ENCODE measurements around the gene STPG4.

STPG4 gene

GRCh38 chr2:47083886-47084687 is 71.0 kb downstream of the STPG4 start:
- H3K4me3 ChIP-seq (ENCODE audit: low read depth, low read length) = no peak overlapping the region
- DNase-seq (ENCODE audit: low read depth, low spot score) = no peak
- ChIA-PET POLR2A (no interaction called here), CTCF (interaction anchor here (0.9 to 1.1 kb wide), 2 partner anchors 11 to 239 kb away, joined by 4 read pairs; no protein-coding TSS in a partner anchor)
- TF ChIP-seq CTCF (IDR thresholded peaks at IDR 0.05; ENCODE audit: insufficient read depth, low read length, missing control alignments) = no peak

- ChIA-PET CTCF (interaction anchor here (0.9 to 1.1 kb wide), 2 partner anchors 11 to 240 kb away, joined by 4 read pairs; no protein-coding TSS in a partner anchor), POLR2A (no interaction called here)
- TF ChIP-seq CTCF (IDR thresholded peaks at IDR 0.05; ENCODE audit: insufficient read depth, low read length, missing control alignments) = no peak
- H3K4me3 ChIP-seq (ENCODE audit: low read depth, low read length) = no peak overlapping the region
- DNase-seq (ENCODE audit: low read depth, low spot score) = no peak
These were observed 71.6 kb downstream of the STPG4 start for GRCh38 chr2:47083485-47083884.

GRCh38 chr2:47083005-47083404 is 72.1 kb downstream of the STPG4 start:
- CTCF ChIA-PET = no interaction called here
- H3K4me3 ChIP-seq (ENCODE audit: low read depth, low read length) = no peak overlapping the region
- DNase-seq (ENCODE audit: low read depth, low spot score) = no peak
- POLR2A ChIA-PET = no interaction called here
- TF ChIP-seq CTCF (IDR thresholded peaks at IDR 0.05; ENCODE audit: insufficient read depth, low read length, missing control alignments) = no peak

- ChIA-PET CTCF (no interaction called here), POLR2A (no interaction called here)
- no peak for TF ChIP-seq CTCF (IDR thresholded peaks at IDR 0.05; ENCODE audit: insufficient read depth, low read length, missing control alignments)
- no peak overlapping the region for H3K4me3 ChIP-seq (ENCODE audit: low read depth, low read length)
- no peak for DNase-seq (ENCODE audit: low read depth, low spot score)
These were observed 74.2 kb downstream of the STPG4 start for GRCh38 chr2:47080888-47081301.

- POLR2A ChIA-PET = interaction anchor here (1.4 kb wide), 1 partner anchor 15 kb away, joined by 3 read pairs; no protein-coding TSS in a partner anchor
- no peak overlapping the region for H3K4me3 ChIP-seq (ENCODE audit: low read depth, low read length)
- CTCF ChIA-PET = interaction anchor here (1.1 to 4.1 kb wide), 2 partner anchors 9 to 15 kb away, joined by 4 to 19 read pairs; no protein-coding TSS in a partner anchor
- TF ChIP-seq CTCF (IDR thresholded peaks at IDR 0.05; ENCODE audit: insufficient read depth, low read length, missing control alignments) = no peak
- DNase-seq (ENCODE audit: low read depth, low spot score) = no peak
These were observed 75.3 kb downstream of the STPG4 start for GRCh38 chr2:47079515-47080412.

Measured in AG04449 (cell line).